IMR-90 (cell line): Measurements from ENCODE around the gene CCR6. TPM values are rescaled to one million over a fixed set of nuclear protein-coding genes. Genes with fewer than 3 reads are reported as not detected.

ENCODE experiments used
- ATAC-seq: fragments of 200-7000 bp; cut with Tn5 transposase; 2 replicates; pipeline ENCODE4 v1.9.1; 2020; ENCODE audit warnings: low read depth, mild to moderate bottlenecking, moderate library complexity
- BruUV-seq: library from RNA; stranded (reverse); fragments of 400-500 nt; replicated peaks from 2 replicates; lab custom pipeline; 2021; lab: Mats Ljungman, UMichigan
- CTCF ChIA-PET: fragments of 300-600 bp; formaldehyde crosslinking; extraction: SDS; loops from one replicate; lab custom pipeline; 2021; ENCODE audit warnings: antibody characterized with exemption; lab: Yijun Ruan, JAX
- POLR2A ChIA-PET: fragments of 300-600 bp; sonication (Branson Sonifier 250); formaldehyde crosslinking; loops from one replicate; lab custom pipeline; 2022; ENCODE audit warnings: antibody characterized with exemption; ENCODE audit not compliant: unreplicated experiment; lab: Charles Lee
- DNase-seq: peaks from one replicate; pipeline ENCODE4 v3.0.0; 2013
- H2AFZ ChIP-seq: replicated peaks from 2 replicates; pipeline ENCODE3; 2013; ENCODE audit warnings: low read length, mild to moderate bottlenecking; ENCODE audit not compliant: poor library complexity
- H2AK5ac ChIP-seq: 2 replicates; pipeline ENCODE4 v1.6.1; 2013; ENCODE audit warnings: low read depth, low read length, inconsistent platforms
- H2AK9ac ChIP-seq: replicated peaks from 2 replicates; pipeline ENCODE3; 2013; ENCODE audit warnings: mild to moderate bottlenecking, low read depth, low read length, moderate library complexity; ENCODE audit not compliant: poor library complexity
- H2BK120ac ChIP-seq: 2 replicates; pipeline ENCODE4 v1.6.1; 2013; ENCODE audit warnings: low read depth, low read length, inconsistent platforms
- H2BK15ac ChIP-seq: 3 replicates; pipeline ENCODE4 v1.6.1; 2013; ENCODE audit warnings: low read depth, low read length, inconsistent platforms
- H2BK20ac ChIP-seq: 2 replicates; pipeline ENCODE4 v1.6.1; 2013; ENCODE audit warnings: low read depth, mild to moderate bottlenecking, inconsistent platforms, low read length, moderate library complexity
- H2BK5ac ChIP-seq: 2 replicates; pipeline ENCODE4 v1.6.1; 2013; ENCODE audit warnings: mild to moderate bottlenecking, low read depth, low read length, inconsistent platforms; ENCODE audit not compliant: poor library complexity, severe bottlenecking
- H3K14ac ChIP-seq: replicated peaks from 2 replicates; pipeline ENCODE4 v1.6.1; 2013; ENCODE audit warnings: low read depth, low read length, inconsistent platforms
- H3K18ac ChIP-seq: 2 replicates; pipeline ENCODE4 v1.6.1; 2013; ENCODE audit warnings: low read depth, low read length, control low read depth
- H3K23ac ChIP-seq: 2 replicates; pipeline ENCODE4 v1.6.1; 2013; ENCODE audit warnings: low read depth, low read length, inconsistent platforms
- H3K27ac ChIP-seq: 2 replicates; pipeline ENCODE4 v1.5.1; 2013; ENCODE audit warnings: mild to moderate bottlenecking, control low read depth, low read length; ENCODE audit not compliant: insufficient read depth
- H3K27me3 ChIP-seq: 2 replicates; pipeline ENCODE4 v1.6.1; 2013; ENCODE audit warnings: low read length; ENCODE audit not compliant: control insufficient read depth, insufficient read depth
- H3K36me3 ChIP-seq: 2 replicates; pipeline ENCODE4 v1.6.1; 2013; ENCODE audit warnings: low read length, mixed read lengths; ENCODE audit not compliant: control insufficient read depth, insufficient read depth
- H3K4ac ChIP-seq: 2 replicates; pipeline ENCODE4 v1.6.1; 2013; ENCODE audit warnings: low read depth, low read length, inconsistent platforms
- H3K4me1 ChIP-seq: 2 replicates; pipeline ENCODE4 v1.6.1; 2013; ENCODE audit warnings: low read length, mixed read lengths; ENCODE audit not compliant: control insufficient read depth, insufficient read depth
- H3K4me2 ChIP-seq: 2 replicates; pipeline ENCODE4 v1.6.1; 2013; ENCODE audit warnings: low read depth, mild to moderate bottlenecking, control low read depth, low read length, moderate library complexity
- H3K4me3 ChIP-seq: 2 replicates; pipeline ENCODE4 v1.5.1; 2013; ENCODE audit warnings: low read depth, mild to moderate bottlenecking, control low read depth, low read length, moderate library complexity; ENCODE audit not compliant: insufficient read depth
- H3K56ac ChIP-seq: 2 replicates; pipeline ENCODE4 v1.6.1; 2013; ENCODE audit warnings: low read length, inconsistent platforms; ENCODE audit not compliant: insufficient read depth; ENCODE audit errors: extremely low read depth
- H3K79me1 ChIP-seq, 2 experiments: 2 replicates each; pipeline ENCODE4 v1.6.1; 2013; ENCODE audit warnings: low read length in 2 of 2, inconsistent platforms in 1 of 2, low read depth in 1 of 2
- H3K9ac ChIP-seq: 2 replicates; pipeline ENCODE4 v1.6.1; 2013; ENCODE audit warnings: low read depth, low read length, control low read depth
- H3K9me1 ChIP-seq: 2 replicates; pipeline ENCODE4 v1.6.1; 2013; ENCODE audit warnings: low read length, inconsistent platforms; ENCODE audit not compliant: insufficient read depth
- H3K9me3 ChIP-seq: 2 replicates; pipeline ENCODE4 v1.6.1; 2013; ENCODE audit warnings: low read length; ENCODE audit not compliant: control insufficient read depth, insufficient read depth
- H4K20me1 ChIP-seq: 2 replicates; pipeline ENCODE4 v1.6.1; 2013; ENCODE audit warnings: low read length, inconsistent platforms; ENCODE audit not compliant: insufficient read depth
- H4K5ac ChIP-seq: 2 replicates; pipeline ENCODE4 v1.6.1; 2013; ENCODE audit warnings: mild to moderate bottlenecking, low read depth, low read length, control low read depth
- H4K8ac ChIP-seq, 2 experiments: 2 replicates each; pipeline ENCODE4 v1.6.1; 2013; ENCODE audit warnings: low read depth in 2 of 2, low read length in 2 of 2, control low read depth in 1 of 2, inconsistent platforms in 1 of 2
- H4K91ac ChIP-seq: 2 replicates; pipeline ENCODE4 v1.6.1; 2013; ENCODE audit warnings: low read depth, low read length, inconsistent platforms; ENCODE audit not compliant: insufficient read depth
- CHD1 ChIP-seq: IDR thresholded peaks from 2 replicates; pipeline ENCODE4 v1.6.1; 2012; ENCODE audit warnings: low read depth, low read length, improper control_type of control experiment
- FOS ChIP-seq: fragments of 150-350 bp; IDR thresholded peaks from 2 replicates; pipeline ENCODE4 v1.6.1; 2016; ENCODE audit warnings: low read depth, low read length
- MAZ ChIP-seq: IDR thresholded peaks from 2 replicates; pipeline ENCODE4 v1.6.1; 2012; ENCODE audit warnings: low read depth, mild to moderate bottlenecking, low read length, improper control_type of control experiment, moderate library complexity, borderline replicate concordance
- MXI1 ChIP-seq: IDR thresholded peaks from 2 replicates; pipeline ENCODE4 v1.6.1; 2012; ENCODE audit warnings: low read depth, mild to moderate bottlenecking, low read length, moderate library complexity, borderline replicate concordance
- NFE2L2 ChIP-seq: fragments of 150-350 bp; IDR thresholded peaks from 2 replicates; pipeline ENCODE4 v1.6.1; 2016; ENCODE audit warnings: low read depth, mild to moderate bottlenecking, low read length
- RCOR1 ChIP-seq: IDR thresholded peaks from 2 replicates; pipeline ENCODE4 v1.6.1; 2012; ENCODE audit warnings: mild to moderate bottlenecking, low read length, improper control_type of control experiment; ENCODE audit not compliant: insufficient replicate concordance
- RFX5 ChIP-seq: IDR thresholded peaks from 2 replicates; pipeline ENCODE4 v1.8.0; 2012; ENCODE audit warnings: low read depth, mild to moderate bottlenecking, low read length, moderate library complexity
- WGBS, 2 experiments: methylation state at CpG; one replicate each; pipeline versions ENCODE4 v1.1.5 to v1.1.7; 2013; ENCODE audit warnings: missing lambda C conversion rate in 2 of 2; ENCODE audit not compliant: insufficient read length in 1 of 2; ENCODE audit errors: extremely low coverage in 2 of 2; 5-methylcytosine and 5-hydroxymethylcytosine counted together
- dilution Hi-C: fragments of 300-500 bp; cut with HindIII; formaldehyde crosslinking; loops from one replicate; pipeline ENCODE4 v1.14.3; 2018; ENCODE audit warnings: low sequenced_read_pairs; ENCODE audit not compliant: unreplicated experiment
- in situ Hi-C: fragments of 300-500 bp; cut with MboI; formaldehyde crosslinking; loops from 3 replicates; pipeline ENCODE4 v1.14.3; 2019; ENCODE audit warnings: low sequenced_read_pairs, inconsistent platforms, mixed read lengths
- intact Hi-C: fragments of 100-400 bp; cut with micrococcal nuclease; formaldehyde crosslinking; loops from 2 replicates; pipeline ENCODE4 v1.10.0; 2022
- polyA plus RNA-seq, 3 experiments: library from polyadenylated mRNA; depleted of rRNA; stranded (reverse); fragments of >200 nt; gene quantifications; 2 replicates each; pipeline ENCODE4 v1.2.3, GENCODE V29; 2012; ENCODE audit warnings: low replicate concordance in 1 of 3
- total RNA-seq: library from RNA; depleted of rRNA; stranded (reverse); fragments of >200 nt; gene quantifications from 2 replicates; pipeline ENCODE4 v1.2.3, GENCODE V29; 2012

Gene CCR6
- total and polyA plus RNA-seq, 2 of the 4 experiments (the other 2 are of a cell fraction) = not detected

- in situ Hi-C loops (no loop called here), dilution Hi-C loops (no loop called here)
- WGBS, 2 experiments = 50% methylated on average over 2 of the region's 3 CpGs; no CpG with 5 or more reads in 1 of the 2 experiments
Observed at GRCh38 chr6:167104388-167104787, 18.5 kb upstream of the CCR6 start.

More at GRCh38 chr6:167104388-167104787, 18.5 kb upstream of the CCR6 start:
- Histone ChIP-seq H3K27me3 (no peaks in the 10 kb centered on the region), H3K14ac (no peak overlapping the region), H4K8ac (no peak overlapping the region), H3K9ac (no peak overlapping the region), H3K18ac (no peak overlapping the region), H3K9me3 (peaks cover 35% of the 10 kb centered on the region), H3K4me2 (no peak overlapping the region), H3K9me1 (no peaks in the 10 kb centered on the region), H4K20me1 (no peaks in the 10 kb centered on the region), H3K79me1 (no peaks in the 10 kb centered on the region), H2BK120ac (no peak overlapping the region), H3K36me3 (no peaks in the 10 kb centered on the region), H3K27ac (no peak overlapping the region), H2AK9ac (no peak overlapping the region), H3K23ac (no peak overlapping the region), H4K5ac (no peak overlapping the region), H2BK5ac (no peak overlapping the region), H2AFZ (no peak overlapping the region), H3K4me3 (no peak overlapping the region), H2BK15ac (no peak overlapping the region), H2BK20ac (no peak overlapping the region), H4K91ac (no peak overlapping the region), H3K56ac (no peak overlapping the region), H2AK5ac (no peak overlapping the region), H3K4me1 (no peaks in the 10 kb centered on the region), H3K4ac (no peak overlapping the region)
- DNase-seq (no peak), ATAC-seq (no peak)
- ChIA-PET POLR2A (no interaction called here), CTCF (no interaction called here)
- intact Hi-C loops = no loop called here
- TF ChIP-seq MXI1 (no peak), RCOR1 (no peak), MAZ (no peak), RFX5 (no peak), FOS (no peak), CHD1 (no peak), NFE2L2 (no peak)
- no TSS peak for BruUV-seq
